Activated T-cell treated with anti-CD3 and anti-CD28 coated beads for 1 hour (primary cell): ENCODE data around the gene UBE2I.
"Not testable (repeated sequence)": the region's sequence is repeated elsewhere in the genome, so short reads cannot be mapped to it uniquely, and the experiment has no call there.

Experiments used
- DNase-seq: peaks from one replicate; pipeline ENCODE4 v3.0.0-alpha.2; 2020; ENCODE audit warnings: low read depth

The UBE2I gene

GRCh38 chr16:1277617-1278282, 31.7 kb upstream of the UBE2I start:
- DNase-seq: no peak

- no peak for DNase-seq
These were observed 31.0 kb upstream of the UBE2I start for GRCh38 chr16:1278477-1278876.

- no peak for DNase-seq
These were observed 30.1 kb upstream of the UBE2I start for GRCh38 chr16:1279081-1279944.

- DNase-seq: no peak
These were observed 29.4 kb upstream of the UBE2I start for GRCh38 chr16:1279945-1280589.

- DNase-seq: no peak
These were observed 28.7 kb upstream of the UBE2I start for GRCh38 chr16:1280783-1281182.

GRCh38 chr16:1281517-1281916, 27.9 kb upstream of the UBE2I start:
- DNase-seq: no peak

- DNase-seq: no peak
These were observed 27.0 kb upstream of the UBE2I start for GRCh38 chr16:1282324-1282973.

- DNase-seq: no peak
These were observed 26.1 kb upstream of the UBE2I start for GRCh38 chr16:1283296-1283695.

- no peak for DNase-seq
These were observed 25.3 kb upstream of the UBE2I start for GRCh38 chr16:1283996-1284616.

- DNase-seq: no peak
These were observed 23.5 kb upstream of the UBE2I start for GRCh38 chr16:1285669-1286512.

- no peak for DNase-seq
These were observed 22.8 kb upstream of the UBE2I start for GRCh38 chr16:1286513-1287094.

GRCh38 chr16:1287982-1288670, 21.3 kb upstream of the UBE2I start:
- no peak for DNase-seq

- no peak for DNase-seq
These were observed 20.5 kb upstream of the UBE2I start for GRCh38 chr16:1288813-1289476.

GRCh38 chr16:1289477-1289866, 20.0 kb upstream of the UBE2I start:
- DNase-seq: no peak

- DNase-seq: no peak
These were observed 19.4 kb upstream of the UBE2I start for GRCh38 chr16:1290063-1290501.

GRCh38 chr16:1290860-1291575, 18.4 kb upstream of the UBE2I start:
- DNase-seq: no peak

- DNase-seq: no peak
These were observed 17.9 kb upstream of the UBE2I start for GRCh38 chr16:1291576-1291974.

GRCh38 chr16:1292208-1292607, 17.2 kb upstream of the UBE2I start:
- not testable (repeated sequence) for DNase-seq

- not testable (repeated sequence) for DNase-seq
These were observed 16.6 kb upstream of the UBE2I start for GRCh38 chr16:1292808-1293207.
